CD4-positive, alpha-beta T cell treated with Interleukin-15 for 1 hour (primary cell): ENCODE measurements around the gene ZBTB7A.

Experiments used
- DNase-seq: peaks from one replicate; pipeline ENCODE4 v3.0.0-alpha.2; 2020

Gene ZBTB7A

GRCh38 chr19:4052114-4052992, 14.3 kb downstream of the ZBTB7A start:
- DNase-seq: peak; percentile 79

GRCh38 chr19:4051175-4052101, 15.3 kb downstream of the ZBTB7A start:
- DNase-seq: peak; percentile 80

GRCh38 chr19:4049432-4049831, 17.3 kb downstream of the ZBTB7A start:
- DNase-seq: no peak

GRCh38 chr19:4046946-4047683, 19.6 kb downstream of the ZBTB7A start:
- no peak for DNase-seq

- DNase-seq: no peak
Observed at GRCh38 chr19:4046362-4046691, 20.4 kb downstream of the ZBTB7A start.

- no peak for DNase-seq
Observed at GRCh38 chr19:4045597-4046361, 20.9 kb downstream of the ZBTB7A start.

GRCh38 chr19:4044990-4045465, 21.7 kb downstream of the ZBTB7A start:
- DNase-seq: no peak

- no peak for DNase-seq
Observed at GRCh38 chr19:4043966-4044715, 22.6 kb downstream of the ZBTB7A start.

GRCh38 chr19:4043401-4043800, 23.3 kb downstream of the ZBTB7A start:
- no peak for DNase-seq

GRCh38 chr19:4042731-4043082, 24.0 kb downstream of the ZBTB7A start:
- no peak for DNase-seq

GRCh38 chr19:4042064-4042730, 24.5 kb downstream of the ZBTB7A start:
- no peak for DNase-seq

GRCh38 chr19:4038661-4039423, 27.9 kb downstream of the ZBTB7A start:
- no peak for DNase-seq

GRCh38 chr19:4038057-4038456, 28.6 kb downstream of the ZBTB7A start:
- no peak for DNase-seq

- no peak for DNase-seq
Observed at GRCh38 chr19:4037301-4037949, 29.3 kb downstream of the ZBTB7A start.

- no peak for DNase-seq
Observed at GRCh38 chr19:4036576-4037300, 30.0 kb downstream of the ZBTB7A start.

- DNase-seq: no peak
Observed at GRCh38 chr19:4035582-4035981, 31.1 kb downstream of the ZBTB7A start.

GRCh38 chr19:4035018-4035566, 31.6 kb downstream of the ZBTB7A start:
- DNase-seq: no peak
